NCI-H460 (cell line): ENCODE measurements around the gene MPRIP. TPM values are rescaled to one million over a fixed set of nuclear protein-coding genes. Genes with fewer than 3 reads are reported as not detected.

Experiments
- DNase-seq: peaks from one replicate; pipeline ENCODE4 v3.0.0-alpha.2; 2016; ENCODE audit warnings: low read depth; ENCODE audit errors: extremely low read depth
- total RNA-seq: library from RNA; depleted of rRNA; stranded (reverse); fragments of >200 nt; shearing (Covaris generic); gene quantifications from 2 replicates; pipeline ENCODE4 v1.2.3, GENCODE V29; 2014

Gene MPRIP
- total RNA-seq, 1 experiment from 2014 or later = 87.9 TPM

DNA sequence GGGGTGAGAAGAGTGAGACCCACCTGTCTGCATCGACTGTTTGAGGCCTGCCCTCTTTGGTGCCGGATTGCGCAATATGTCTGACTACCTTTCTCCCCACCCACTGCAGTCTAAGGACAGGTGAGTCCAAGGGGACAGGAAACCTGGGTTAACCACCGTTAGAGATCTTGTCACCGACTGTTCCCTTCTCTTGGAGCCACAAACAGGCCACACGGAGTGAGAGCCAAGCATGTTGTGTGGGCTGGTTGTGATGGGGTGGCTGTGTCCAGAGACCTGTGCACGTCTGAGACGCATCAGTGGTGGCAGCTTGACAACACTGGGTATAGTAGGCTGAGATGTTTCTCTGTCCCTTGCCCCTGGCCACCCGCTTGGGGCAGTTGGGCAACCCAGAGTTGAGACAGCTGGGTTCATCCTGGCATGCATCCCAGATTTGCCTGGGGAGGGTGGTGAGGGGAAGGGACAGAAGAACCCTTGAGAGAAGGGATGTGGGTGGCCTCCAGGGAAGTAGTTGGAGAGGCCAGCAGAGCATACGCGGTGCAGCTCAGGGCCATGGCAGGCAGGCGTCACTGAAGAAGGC lies 21.4 kb downstream of the MPRIP start:
- no peak for DNase-seq

DNA sequence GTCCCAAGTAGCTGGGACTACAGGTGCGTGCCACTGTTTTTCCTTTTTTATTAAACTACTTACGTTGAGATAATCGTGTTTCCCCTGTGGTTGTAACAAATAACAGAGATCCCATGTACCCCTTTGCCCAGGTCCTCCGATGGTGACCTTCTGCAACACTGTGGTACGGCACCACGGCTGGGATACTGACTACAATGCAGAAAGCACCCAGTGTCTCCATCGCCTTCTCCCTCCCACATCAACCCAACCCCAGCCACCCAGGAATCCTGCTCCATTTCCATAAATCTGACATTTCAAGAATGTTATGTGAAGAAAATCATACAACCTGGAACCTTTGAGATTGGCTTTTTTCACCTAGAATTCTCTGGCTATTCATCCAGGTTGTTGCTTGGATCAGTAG lies 22.1 kb downstream of the MPRIP start:
- no peak for DNase-seq

DNA sequence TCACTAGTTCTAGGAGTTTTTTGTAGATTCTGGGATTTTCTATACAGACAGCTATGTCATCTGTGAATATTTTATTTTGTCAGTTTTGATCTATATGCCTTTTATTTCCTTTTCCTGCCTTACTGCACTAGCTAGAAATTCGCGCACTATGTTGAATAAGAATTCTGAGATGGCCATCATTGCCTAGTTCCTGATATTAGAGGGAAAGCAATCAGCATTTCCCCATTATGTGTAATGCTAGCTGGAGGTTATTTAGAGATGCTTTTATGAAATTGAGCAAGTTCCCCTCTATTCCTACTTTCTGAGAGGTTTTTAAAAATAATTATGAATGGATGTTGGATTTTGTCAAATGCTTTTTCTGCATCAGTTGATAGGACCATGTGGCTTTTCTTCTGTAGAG lies 23.8 kb downstream of the MPRIP start:
- no peak for DNase-seq

DNA sequence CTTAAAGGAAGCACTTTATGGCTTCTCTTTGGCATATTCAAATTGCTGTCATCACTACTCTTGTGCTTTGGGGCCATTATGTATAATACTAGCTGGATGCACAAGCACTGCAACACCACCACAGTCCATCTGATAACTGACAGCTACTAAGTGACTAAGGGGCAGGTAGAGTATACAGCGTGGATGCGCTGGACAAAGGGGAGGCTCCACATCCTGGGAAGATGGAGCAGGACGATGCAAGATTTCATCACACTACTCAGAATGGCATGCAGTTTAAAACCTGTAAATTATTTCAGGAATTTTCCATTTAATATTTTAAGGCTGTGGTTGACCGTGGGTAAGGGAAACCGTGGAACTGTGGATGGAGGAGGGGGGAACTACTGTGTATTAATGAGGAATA lies 25.0 kb downstream of the MPRIP start:
- no peak for DNase-seq

DNA sequence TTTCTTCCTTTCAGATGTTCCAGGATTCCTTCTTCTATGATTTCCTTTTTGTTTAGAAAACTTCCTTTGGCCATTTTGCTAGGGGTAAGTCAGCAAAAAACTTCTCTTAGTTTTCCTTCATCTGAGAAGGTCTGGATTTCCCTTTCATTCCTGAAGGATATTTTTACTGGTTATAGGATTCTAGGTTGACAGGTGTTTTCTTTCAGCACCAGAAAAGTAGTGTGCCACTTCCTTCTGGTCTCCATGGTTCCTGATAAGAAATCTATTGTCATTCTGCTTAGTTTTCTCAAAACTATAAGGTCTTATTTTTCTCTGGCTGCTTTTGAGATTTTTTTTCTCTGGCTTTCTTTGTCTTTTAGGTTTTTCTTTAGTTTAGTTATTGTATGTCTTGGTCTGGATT lies 27.6 kb downstream of the MPRIP start:
- no peak for DNase-seq

DNA sequence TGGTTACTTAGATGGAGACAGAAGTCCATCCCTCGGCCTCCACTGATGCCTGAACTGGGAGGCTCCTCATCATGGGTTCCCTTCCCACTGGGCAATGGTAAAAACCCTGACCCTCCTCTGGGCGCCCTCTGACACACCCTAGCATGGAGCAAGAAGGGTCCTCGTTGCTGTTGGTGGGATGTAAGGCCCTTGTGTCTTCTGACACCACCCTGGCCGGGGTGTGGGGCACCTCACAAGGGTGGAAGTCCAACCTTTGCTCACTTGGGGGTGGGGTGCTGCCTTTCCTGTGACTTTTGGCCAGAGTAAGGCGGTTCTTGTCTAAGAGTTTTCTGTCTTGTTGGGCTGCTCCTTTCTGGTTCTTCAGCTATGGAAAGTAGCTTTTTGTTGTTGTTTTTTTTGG lies 28.7 kb downstream of the MPRIP start:
- no peak for DNase-seq

DNA sequence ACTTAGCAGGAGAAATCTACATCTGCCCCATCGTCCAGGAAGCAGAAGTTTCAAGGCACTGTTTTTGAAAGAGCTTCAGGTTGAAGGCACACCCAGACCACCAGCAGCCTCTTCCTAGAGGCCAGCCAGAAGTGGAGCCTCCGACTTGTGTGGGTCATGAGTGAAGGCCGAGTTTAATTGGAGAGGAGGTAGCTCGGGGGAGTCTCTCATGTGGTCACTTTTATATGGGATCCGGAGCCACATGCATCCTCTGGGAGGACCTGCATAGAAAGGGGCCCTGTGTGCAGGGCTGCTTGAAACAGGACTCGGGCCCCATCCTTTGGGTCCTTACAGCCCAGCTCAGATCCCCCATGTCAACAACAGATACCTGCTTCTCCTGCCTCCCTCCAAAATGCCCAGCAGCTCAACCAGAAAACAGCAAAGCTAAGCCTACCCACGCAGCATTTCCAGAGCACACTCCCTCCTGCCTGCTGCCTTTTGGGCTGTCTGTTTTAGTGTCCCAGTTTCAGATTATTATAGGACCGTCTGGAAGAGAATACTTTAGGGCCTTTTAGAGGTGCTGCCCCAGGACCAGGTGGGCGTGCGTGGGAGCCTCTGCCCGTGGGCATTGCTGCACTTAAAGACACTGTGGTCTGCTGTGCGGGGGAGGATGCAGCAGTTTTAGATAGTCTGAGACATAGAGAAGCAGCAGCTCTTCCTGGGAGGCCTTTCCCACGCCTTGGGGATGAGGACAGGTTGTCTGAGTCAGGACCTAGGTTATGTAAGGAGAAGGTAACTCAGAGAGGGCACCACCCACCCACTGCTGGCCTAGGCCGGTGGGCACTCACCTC lies 29.5 kb downstream of the MPRIP start:
- no peak for DNase-seq

DNA sequence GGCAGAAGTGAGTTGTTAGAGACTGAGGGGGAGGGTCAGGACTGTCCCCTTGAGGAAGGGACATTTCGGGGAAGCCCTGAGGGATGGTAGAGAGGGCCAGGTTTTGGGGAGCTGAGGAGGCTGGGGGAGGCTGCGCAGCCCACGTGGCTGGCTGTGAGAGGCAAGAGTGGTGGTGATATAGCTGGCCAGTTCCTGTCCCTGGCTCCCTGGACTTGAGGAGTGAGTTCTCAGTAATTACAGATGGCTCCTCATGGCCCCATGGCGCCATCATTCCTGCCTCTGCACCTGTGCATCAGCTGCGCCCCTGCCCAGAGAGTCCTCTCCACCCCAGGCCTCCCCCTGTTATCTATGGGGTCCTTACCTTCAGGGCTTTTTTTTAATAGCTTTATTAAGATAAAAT lies 30.3 kb downstream of the MPRIP start:
- no peak for DNase-seq

DNA sequence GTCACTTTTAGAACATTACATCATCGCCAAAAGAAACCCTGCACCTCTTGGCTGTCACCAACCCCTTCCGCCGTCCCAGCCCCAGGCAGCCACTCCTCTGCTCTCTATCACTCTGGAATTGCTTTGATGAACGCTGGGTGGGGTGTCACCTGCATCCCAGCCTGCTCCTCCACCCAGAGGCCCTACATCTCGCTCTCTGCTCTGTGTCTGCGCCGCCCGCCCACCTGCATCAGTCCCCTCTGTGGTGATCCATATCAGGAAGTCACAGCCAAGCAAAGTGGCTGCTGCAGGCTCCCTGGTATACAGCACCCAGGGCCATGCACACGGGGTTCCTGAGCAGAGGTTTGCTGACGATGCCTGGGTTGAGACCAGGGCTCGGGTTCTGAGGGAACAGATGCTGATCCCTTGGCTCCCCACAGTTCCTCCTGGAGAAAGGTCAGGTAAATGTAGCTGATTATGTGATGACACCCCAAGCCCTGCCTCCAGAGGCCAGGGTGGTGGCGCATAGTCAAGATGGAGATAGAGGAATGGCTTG lies 30.8 kb downstream of the MPRIP start:
- no peak for DNase-seq

DNA sequence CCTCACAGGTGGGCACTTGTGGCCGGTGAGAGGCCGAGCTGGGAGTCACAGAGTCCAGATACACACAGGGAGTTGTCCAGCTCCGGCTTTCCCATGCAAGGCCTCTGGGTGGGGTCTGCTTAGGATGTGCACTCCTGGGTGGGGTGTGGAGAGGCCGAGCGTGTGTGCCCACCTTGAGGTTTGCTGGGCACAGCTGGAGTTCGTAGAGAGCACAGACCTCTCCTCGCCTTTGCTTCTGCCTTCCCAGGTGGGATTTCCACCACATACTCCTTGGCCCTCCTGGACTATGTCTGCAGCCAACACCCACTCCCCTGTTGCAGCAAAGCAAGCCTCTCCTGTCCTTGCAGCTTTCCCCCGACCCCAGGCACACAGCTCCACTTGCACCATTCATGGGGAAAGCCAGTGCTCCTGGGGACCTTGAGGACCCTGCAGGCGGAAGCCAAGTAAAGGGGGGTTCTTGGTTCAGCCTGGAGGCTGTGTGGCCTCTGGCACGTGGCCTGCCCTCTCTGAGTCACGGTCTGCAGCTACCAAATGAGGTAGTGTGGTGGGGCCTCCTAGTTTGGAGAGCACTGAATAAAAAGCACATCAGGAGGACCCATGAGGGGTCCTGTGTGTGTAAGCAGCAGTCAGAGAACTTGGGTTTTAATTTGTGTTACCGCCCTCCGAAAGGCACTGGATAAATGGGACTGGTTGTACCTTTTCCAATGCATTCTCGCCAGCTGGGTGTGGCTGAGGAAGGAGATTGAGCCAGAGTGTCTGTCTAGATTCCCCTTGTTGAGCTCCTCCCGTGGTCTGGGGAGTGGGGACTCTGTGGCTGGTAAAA lies 31.5 kb downstream of the MPRIP start:
- no peak for DNase-seq

DNA sequence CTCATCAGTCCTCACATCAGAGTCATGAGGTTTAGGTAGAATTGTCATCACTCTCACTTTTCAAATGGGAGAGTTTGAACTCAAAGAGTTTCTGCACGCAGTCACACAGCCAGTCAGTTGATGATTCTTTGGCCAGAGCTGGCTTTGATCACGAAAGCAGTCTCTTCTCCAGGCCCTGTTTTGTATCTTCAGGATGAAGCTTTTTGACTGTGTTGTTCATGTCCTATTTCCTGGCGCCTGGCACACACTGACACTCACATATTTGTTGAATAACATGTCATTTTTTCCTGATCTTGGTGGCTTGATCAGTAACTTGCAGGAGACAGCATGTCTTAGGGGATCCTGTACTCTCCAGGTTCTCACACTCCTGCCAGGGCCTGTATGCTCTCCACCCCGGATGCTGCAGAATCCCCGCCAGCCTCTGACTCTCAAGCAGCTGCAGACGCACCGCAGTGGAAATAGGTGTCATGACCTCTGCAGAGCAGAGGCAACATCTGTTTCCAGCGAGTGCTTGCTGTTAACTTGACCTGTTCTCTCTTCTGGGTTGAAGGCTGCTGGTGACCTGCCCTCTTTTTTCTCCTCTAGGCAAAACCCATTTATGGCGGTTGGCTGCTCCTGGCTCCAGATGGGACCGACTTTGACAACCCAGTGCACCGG lies 33.0 kb downstream of the MPRIP start:
- DNase-seq = no peak

DNA sequence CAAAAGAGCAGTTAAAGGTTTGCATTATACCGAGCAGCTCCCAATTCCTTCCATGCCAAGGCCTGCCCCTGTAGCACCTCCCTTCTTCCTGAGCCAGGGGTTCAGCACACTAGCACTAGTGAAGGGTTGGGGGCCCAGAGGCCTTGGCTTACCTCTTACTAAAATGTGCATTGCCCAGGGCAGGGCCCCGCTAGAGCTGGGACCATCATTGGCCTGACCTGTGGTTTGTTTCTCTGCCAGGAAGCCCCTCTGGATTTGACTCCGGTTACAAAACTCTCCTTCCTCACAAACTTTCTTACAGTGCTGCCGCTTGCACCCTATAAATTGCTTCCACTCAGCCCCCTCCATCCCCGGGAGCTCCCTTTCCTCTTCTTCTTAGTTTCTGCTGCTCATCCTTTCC lies 33.8 kb downstream of the MPRIP start:
- DNase-seq = no peak

DNA sequence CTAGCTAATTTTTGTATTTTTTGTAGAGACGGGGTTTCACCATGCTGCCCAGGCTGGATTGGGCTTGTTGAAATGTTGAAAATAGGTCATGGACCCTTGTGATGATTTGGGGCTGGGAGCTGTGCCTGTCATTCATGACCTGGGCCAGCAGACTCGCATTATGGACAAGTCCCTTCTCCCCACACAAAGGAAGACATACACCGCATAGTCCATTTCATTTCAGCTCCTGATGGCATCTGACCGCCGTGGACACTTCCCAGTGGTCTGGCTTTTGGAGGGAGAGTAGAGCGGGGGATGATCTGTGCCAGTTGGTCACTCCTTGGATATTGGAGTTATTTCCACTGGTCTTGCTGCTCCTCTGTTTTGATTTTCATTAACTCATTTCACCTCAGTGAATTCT lies 34.8 kb downstream of the MPRIP start:
- no peak for DNase-seq

DNA sequence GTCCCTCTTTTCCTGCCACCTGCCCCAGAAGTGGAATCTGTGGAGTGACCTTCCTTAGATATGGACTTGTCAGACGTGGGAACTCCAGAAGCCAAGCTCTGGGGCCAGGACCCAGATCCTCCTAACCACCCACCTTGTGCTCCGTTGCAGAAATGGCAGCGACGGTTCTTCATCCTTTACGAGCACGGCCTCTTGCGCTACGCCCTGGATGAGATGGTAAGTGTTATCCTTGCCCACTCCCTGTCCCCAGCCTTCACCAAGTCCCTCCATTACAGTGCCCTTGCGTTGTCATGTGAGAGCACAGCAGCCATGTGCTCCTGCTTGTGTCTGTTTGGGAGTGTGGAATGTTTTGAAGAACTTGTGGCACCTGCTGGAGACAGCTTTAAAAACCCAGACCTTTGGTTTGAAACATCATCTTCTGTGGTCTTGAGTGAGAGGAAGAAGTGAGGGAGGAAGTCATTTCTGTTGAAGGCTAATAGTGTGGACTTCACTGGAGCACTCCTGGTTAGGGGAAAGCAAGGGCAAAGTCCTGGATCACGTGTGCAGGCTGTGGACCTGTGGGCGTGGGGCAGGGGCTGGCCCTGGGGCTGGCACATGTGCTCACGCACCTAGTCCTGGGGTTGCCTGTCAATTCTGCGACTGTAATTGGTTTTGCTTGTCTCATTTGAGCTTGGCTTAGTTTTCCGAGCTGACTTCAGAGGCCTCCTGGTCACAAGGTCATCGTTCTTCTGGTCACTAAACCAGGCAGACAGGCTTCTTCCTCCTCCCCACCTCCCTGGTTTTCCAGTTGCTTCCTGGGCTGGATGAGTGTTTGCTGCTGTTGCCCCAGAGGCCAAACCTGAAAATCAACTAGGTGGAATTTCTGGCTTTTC lies 35.8 kb downstream of the MPRIP start:
- no peak for DNase-seq

DNA sequence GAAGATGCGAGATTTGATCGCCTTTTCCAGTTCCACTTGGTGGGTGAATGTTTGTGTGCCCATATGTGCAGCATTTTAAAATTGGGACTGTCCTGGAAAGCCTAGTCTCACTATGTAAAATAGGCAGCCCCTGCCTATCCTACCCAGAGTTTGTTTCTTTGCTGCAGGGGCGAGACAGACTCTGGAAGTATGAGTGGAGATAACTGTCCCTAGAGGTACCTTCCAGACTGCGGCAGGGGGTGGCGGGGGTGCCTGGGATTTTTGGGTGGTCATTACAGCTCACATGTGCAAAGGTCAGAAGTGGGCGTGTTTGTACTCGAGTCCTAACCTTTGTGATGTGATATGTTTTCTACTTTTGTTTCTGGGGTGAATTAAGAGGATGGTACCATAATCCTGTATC lies 36.6 kb downstream of the MPRIP start:
- no peak for DNase-seq

DNA sequence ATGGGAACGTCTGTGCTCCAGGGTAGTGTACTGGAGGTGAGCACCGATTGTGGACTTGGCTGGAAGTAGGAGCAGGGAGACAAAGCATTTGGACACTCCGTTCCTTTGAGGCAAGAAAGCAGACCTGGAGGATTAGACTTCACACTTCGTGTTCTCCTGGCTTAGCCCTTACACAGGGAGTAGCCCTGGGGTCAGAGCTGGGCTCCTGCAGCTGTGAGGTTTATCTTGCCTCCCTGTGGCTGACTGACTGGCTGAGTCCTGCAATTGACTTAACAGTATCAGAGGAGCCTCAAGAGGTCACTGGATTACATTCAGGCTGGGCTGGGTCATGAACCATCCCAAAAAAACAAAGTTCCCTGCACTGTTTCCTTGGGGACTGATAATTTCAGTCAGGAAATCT lies 37.1 kb downstream of the MPRIP start:
- DNase-seq = no peak

DNA sequence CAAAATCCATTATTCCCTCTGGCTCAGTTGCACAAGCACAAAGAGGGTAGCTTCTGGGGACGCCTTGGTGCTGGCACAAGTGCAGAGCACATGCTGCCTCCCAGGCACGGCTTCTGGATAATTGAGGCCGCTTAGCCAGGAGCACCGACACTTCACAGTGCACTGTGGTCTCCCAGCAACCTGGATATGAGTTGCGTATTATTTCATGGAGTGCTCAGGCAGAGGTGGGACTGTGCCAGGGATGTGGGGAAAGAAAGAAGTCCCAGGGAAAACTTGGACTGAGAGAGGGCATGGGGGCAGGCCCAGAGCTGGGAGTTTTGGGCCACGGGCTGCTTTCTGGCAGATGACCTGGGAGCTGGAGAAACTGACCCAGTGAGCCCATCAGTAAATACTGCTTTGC lies 37.5 kb downstream of the MPRIP start:
- no peak for DNase-seq

DNA sequence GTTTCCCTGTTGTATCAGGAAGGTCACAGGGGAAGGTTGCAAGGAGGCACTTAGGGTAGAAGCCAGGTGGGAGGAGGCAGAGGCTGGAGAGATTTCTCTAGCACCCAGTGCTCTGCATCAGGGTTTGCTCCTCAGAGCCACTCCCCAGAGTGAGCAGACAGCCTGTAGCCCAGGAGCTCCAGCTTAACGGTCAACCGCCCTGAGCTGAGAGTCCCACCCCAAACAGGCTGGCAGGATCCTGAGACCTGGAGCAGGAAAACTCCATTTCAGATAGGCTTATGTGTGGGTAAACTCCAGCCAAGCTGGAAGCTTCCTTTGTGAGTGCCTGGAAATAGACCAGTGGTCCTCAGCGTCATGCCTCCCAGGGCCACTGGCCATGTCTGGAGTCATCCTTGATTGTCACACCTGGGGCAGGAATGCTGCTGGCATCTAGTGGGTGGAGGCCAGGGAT lies 37.9 kb downstream of the MPRIP start:
- no peak for DNase-seq

DNA sequence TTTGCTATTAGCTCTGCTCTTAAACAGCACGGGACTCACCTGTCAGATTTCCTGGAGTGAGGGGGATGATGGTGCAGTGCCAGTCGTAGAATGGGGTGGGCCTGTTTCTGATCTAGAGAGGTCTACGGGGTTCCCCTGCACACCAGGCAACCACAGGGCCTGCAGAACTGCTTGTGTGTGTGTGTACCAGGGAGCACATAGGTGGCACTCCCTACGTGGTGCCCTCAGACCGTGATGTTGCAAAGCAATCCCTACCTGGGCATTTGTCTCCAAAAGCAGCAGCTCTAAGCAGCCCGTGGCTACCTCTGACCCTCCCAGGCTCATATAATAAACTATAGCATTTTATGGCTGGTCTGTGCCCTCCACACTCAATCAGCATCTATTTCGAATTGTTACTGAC lies 38.5 kb downstream of the MPRIP start:
- no peak for DNase-seq
